ENCODE measurements around the gene BCL2L2.
A peak's percentile ranks its signal among the peaks of the same experiment; 100 is the strongest.

BCL2L2 gene

DNA sequence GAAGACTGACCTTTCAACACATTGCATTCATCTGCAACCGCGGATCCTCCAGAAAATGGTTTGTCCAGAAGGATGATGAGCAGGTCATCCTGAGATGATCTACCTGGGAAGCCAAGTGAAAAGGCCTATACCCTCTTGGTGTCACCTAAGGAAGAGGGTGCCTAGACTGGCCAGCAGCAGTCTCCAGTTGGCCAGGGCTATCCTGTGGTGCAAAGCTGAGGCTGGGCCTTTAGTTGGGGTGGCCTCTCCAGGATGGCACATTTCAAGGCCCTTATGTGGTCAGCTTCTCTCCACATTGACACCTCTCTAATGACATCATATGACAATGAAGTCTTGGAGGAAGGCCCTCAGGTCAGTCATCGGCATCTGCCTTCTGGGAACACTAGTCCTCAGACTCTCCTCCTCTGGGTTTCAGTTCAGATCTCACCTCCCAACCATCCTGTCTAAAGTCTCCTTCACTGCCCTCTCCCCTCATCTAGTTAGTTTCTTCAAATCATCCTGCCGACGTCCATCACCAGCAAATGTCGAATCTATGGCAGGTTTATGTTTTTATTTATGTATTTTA is 49.3 kb downstream of the BCL2L2 start:
- DNase-seq (ENCODE audit: low spot score), result no peak

DNA sequence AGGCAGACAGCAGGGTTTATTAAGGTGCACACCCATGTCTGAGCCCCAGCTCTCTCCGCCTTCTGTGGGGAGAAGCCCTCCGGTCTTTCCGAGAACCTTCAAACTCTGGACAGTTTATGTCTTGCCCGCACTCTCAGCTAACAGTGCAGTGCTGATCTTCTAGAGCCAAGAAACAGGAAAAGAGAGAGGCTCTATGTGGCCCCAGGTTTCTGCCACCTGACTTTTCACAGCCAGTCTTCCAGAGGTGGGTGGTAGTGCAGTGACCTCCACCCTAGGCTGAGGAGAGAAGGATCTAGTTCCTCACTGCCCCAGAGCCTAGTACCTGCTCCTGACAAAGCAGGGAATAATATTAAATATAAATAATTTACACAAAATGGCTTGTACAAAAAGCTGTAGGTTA is 50.0 kb downstream of the BCL2L2 start:
- DNase-seq (ENCODE audit: low spot score), result no peak

DNA sequence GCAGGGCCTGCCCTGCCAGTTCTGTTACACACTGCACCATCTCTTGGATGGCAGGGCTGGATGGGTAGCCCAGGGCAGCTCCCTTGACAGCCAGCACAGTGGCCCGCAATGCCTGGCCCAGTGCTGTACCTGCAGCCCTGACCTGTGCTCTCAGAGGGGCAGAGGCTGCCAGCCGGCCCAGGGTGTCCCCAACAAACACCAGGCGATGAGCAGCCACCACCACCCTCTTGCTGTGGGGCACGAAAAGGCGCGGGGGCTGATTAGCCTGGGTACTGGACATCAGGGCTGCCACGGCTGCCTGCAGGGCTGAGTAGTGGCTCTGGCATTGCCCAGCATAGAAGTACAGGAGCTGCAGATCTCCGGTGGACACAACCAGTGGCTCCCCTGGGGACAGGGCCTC is 50.6 kb downstream of the BCL2L2 start:
- DNase-seq (ENCODE audit: low spot score), result no peak

DNA sequence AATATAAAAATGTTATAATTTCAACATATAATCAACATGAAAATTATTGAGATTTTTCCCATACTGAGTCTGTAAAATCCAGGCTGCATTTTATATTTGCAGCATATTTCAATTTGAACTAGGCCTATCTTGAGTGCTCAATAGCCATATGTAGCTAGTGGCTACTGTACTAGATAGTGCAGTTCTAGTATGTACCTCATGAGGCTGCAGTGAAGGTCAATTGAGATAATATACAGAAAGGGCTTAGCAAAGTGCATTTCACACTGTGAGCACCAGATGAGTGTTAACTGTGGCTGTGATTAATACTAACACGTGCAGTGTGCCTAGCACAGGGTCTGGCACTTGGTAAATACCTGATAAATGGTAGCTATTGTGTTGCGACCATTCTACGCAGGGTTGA is 51.4 kb downstream of the BCL2L2 start:
- DNase-seq (ENCODE audit: low spot score), result no peak

DNA sequence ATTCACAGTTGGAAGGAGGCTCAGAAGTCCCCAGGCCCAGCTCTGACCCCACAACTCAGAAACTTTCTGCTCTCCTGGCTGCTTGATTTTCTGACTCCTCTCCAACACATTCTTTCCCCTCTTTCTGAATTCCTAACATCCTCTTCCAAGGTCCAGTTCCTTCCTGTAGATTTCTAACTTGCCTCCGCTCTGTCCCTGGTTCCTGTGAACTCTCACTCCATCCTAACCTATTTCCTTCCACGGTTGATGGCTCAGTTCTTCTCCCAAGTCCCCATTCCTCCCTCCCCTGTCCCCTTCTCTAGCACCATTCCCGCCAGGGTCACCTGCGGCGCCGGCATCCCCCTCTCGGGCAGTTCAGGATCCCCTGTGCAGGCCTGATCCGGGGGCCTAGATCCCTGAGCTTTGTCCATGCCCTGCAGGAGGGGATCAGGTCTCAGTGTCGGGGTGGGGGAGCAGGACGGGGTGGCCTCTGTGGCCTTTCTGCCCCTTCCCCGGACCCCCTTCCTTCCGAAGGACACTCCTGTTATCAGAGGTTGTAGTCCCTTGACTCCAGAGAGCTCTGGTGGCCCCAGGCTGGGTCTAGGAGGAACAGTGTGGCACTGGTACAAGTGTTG is 52.0 kb downstream of the BCL2L2 start:
- no peak for DNase-seq (ENCODE audit: low spot score)

DNA sequence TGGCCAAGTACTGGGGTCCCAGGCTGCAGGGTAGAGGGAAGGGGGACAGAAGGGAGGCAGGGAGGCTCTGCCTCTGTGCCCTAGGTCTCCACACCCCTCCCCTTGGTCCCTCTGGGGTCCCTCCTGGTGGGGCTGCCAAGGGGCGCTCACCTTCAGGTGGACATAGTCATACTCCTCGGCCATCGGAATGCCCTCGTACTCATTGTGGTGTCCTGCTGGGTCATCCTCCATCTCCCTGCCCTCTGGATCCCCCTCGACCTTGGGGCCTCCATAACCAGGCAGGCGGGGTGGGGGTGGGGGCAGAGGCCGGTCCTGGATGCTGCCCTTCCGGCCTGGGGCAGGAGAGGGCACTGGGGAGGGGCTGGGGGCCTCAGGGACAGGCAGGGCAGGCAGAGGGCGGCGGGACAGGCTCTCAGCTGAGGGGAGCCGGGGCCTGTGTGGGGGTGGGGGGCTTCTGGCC is 52.6 kb downstream of the BCL2L2 start:
- no peak for DNase-seq (ENCODE audit: low spot score)

DNA sequence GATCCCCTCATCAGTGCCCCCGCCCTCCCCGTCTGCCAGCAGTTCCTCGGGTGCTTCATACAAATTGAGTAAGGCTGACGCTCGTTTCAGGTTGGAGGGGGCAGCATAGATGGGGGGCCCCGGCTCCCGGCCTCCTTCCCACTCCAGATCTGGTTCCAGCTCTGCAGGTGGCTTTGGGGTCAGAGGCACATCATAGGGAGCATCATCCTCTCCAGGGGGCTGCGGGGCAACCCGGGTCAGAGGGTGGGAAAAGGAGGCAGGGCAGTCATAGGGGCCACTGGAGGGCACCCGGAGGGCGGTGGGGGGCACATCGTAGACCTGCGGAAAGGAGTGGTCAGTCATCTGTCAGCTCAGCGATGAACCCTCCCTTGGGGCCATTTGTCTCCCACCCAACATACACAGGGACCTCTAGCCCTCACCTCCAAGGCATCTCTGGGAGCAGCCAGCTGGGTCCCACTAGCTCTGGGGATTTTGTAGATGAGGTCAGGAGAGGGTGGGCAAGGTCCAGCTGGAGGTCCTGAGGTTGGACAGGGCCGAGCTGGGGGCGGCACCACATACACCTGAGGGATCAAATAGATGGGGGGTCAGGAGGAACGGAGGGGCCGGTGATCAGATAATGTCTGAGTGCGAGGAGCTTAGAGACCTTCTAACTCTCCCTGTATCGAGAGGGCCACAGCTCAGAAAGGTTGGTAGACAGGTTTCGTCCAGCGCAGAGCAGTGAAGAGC is 53.3 kb downstream of the BCL2L2 start:
- DNase-seq (ENCODE audit: low spot score), result no peak

DNA sequence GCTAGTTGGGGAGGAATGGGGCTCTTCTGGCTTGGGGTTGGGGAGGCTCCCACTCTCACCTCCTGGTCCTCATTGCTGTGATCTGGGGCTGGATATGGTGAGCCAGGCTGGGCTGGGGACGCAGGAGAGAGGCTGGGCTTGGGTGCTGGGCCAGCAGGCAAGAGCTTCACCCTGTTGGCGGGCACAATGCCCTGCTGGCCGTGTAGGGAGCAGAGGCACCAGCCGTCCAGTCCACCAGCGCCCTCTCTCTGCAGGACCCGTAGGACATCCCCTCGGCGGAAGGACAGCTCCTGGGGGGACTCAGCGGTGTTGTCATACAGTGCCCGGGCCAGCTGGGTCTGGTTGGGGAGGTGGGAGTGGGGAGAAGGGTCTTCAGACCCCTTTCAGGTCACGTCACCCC is 53.9 kb downstream of the BCL2L2 start:
- DNase-seq (ENCODE audit: low spot score), result peak; percentile 69

DNA sequence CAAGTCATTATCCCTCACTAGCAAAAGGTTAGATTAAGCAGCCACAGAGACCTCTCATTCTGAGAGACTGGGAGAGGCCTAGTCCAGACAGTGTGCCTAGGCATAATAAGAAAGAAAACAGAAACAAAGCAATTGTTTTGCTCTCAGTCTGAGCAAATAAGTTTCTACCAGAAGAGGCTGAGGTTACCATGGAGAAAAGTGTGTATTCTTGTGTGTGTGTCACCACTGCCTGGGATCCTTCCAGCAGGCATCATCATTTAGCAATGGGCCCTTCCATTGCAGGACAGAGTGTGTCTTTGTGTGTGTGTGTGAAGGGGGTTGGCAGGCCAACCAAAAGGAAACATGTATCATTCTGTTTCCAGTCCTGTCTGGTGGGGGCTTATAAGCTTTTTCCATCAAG is 54.7 kb downstream of the BCL2L2 start:
- DNase-seq (ENCODE audit: low spot score), result no peak

All from iPS-NIHi11 (cell line).